Adrenal gland (tissue), 5 donors: ENCODE data around the gene HIKESHI.

Experiments used
- CTCF ChIP-seq, 6 experiments: fragments of 450-650 bp in 4 of 6; fragments of 200-600 bp in 2 of 6; sonication (generic) in 1 of 6; IDR thresholded peaks; 1 replicate in 5 of 6; 2 replicates in 1 of 6; pipeline versions ENCODE4 v1.5.1 to v1.8.0; 2016 to 2021; ENCODE audit warnings: antibody characterized with exemption in 6 of 6, mild to moderate bottlenecking in 2 of 6, moderate library complexity in 1 of 6
- POLR2A ChIP-seq, 2 donors: fragments of 450-650 bp; IDR thresholded peaks; one replicate each; pipeline ENCODE4 v1.6.1; 2017; ENCODE audit warnings: antibody characterized with exemption in 2 of 2, mild to moderate bottlenecking in 2 of 2, moderate library complexity in 1 of 2
- donor health status: DM: no; HTN: no; CAD: no.

GRCh38 chr11:86301742-86302091, 323 bp upstream of the HIKESHI start:
- TF ChIP-seq CTCF (IDR thresholded peaks at IDR 0.05) (no peak), POLR2A (IDR thresholded peaks at IDR 0.05) (no peak)
